WTC11 (cell line): Measurements from ENCODE around the gene FBXO15. TPM values are rescaled to one million over a fixed set of nuclear protein-coding genes. Genes with fewer than 3 reads are reported as not detected.

Source experiments
- ATAC-seq: fragments of 200-7000 bp; cut with Tn5 transposase; 2 replicates; pipeline ENCODE4 v1.10.0; 2021; ENCODE audit warnings: mild to moderate bottlenecking, moderate library complexity
- CTCF ChIA-PET: fragments of 300-600 bp; sonication (Branson Sonifier 250); formaldehyde crosslinking; loops from one replicate; lab custom pipeline; 2021; ENCODE audit warnings: antibody characterized with exemption; lab: Charles Lee
- POLR2A ChIA-PET: fragments of 350-600 bp; sonication (Branson Sonifier 250); formaldehyde crosslinking; loops from one replicate; lab custom pipeline; 2021; ENCODE audit warnings: antibody characterized with exemption; lab: Charles Lee
- DNase-seq: peaks from one replicate; pipeline ENCODE4 v3.0.0; 2021; ENCODE audit warnings: low spot score
- H3K27ac Mint-ChIP-seq: 2 replicates; pipeline ENCODE4 v1.8.0; 2021; ENCODE audit warnings: mixed read lengths
- H3K27me3 Mint-ChIP-seq: 2 replicates; pipeline ENCODE4 v1.8.0; 2021; ENCODE audit warnings: low read depth, mild to moderate bottlenecking, moderate library complexity, mixed read lengths
- H3K36me3 Mint-ChIP-seq: 2 replicates; pipeline ENCODE4 v1.8.0; 2021; ENCODE audit warnings: mixed read lengths
- H3K4me1 Mint-ChIP-seq: 2 replicates; pipeline ENCODE4 v1.8.0; 2022; ENCODE audit warnings: mixed read lengths
- H3K4me3 Mint-ChIP-seq: 2 replicates; pipeline ENCODE4 v1.8.0; 2021; ENCODE audit warnings: mild to moderate bottlenecking, moderate library complexity, mixed read lengths
- H3K9me3 Mint-ChIP-seq: 2 replicates; pipeline ENCODE4 v1.8.0; 2021; ENCODE audit warnings: mixed read lengths
- CDX4 ChIP-seq: fragments of 250-450 bp; sonication (Bioruptor Pico); IDR thresholded peaks from 2 replicates; pipeline ENCODE4 v1.9.0; 2021; ENCODE audit warnings: moderate library complexity, mild to moderate bottlenecking, inconsistent platforms, borderline replicate concordance
- CREM ChIP-seq: sonication (generic); formaldehyde crosslinking; IDR thresholded peaks from 2 replicates; pipeline ENCODE4 v1.8.1; 2022; ENCODE audit warnings: mild to moderate bottlenecking, missing genetic modification reagents, moderate library complexity
- ELF4 ChIP-seq: sonication (generic); formaldehyde crosslinking; IDR thresholded peaks from 2 replicates; pipeline ENCODE4 v1.8.1; 2022; ENCODE audit warnings: low read depth, mild to moderate bottlenecking, moderate library complexity, missing genetic modification reagents
- ESRRA ChIP-seq: sonication (generic); formaldehyde crosslinking; IDR thresholded peaks from 2 replicates; pipeline ENCODE4 v1.8.1; 2022; ENCODE audit warnings: mild to moderate bottlenecking, missing genetic modification reagents, borderline replicate concordance
- FOXJ3 ChIP-seq: sonication (generic); formaldehyde crosslinking; IDR thresholded peaks from 2 replicates; pipeline ENCODE4 v1.9.0; 2021; ENCODE audit warnings: missing genetic modification reagents, mild to moderate bottlenecking, borderline replicate concordance
- FOXK1 ChIP-seq: sonication (generic); formaldehyde crosslinking; IDR thresholded peaks from 2 replicates; pipeline ENCODE4 v1.8.0; 2022; ENCODE audit warnings: mild to moderate bottlenecking, moderate library complexity, missing genetic modification reagents
- FOXP4 ChIP-seq: sonication (generic); formaldehyde crosslinking; IDR thresholded peaks from 2 replicates; pipeline ENCODE4 v1.8.0; 2022; ENCODE audit warnings: mild to moderate bottlenecking, missing genetic modification reagents
- GTF2I ChIP-seq: fragments of 250-450 bp; sonication (Bioruptor Pico); conservative IDR thresholded peaks from 2 replicates; pipeline ENCODE4 v1.4.0; 2021; ENCODE audit warnings: mild to moderate bottlenecking
- JUN ChIP-seq: sonication (generic); formaldehyde crosslinking; IDR thresholded peaks from 2 replicates; pipeline ENCODE4 v1.8.0; 2023; ENCODE audit warnings: mild to moderate bottlenecking, missing genetic modification reagents
- MYBL2 ChIP-seq: sonication (generic); formaldehyde crosslinking; IDR thresholded peaks from 2 replicates; pipeline ENCODE4 v1.8.1; 2023; ENCODE audit warnings: mild to moderate bottlenecking, moderate library complexity, missing genetic modification reagents
- OVOL2 ChIP-seq: fragments of 250-450 bp; sonication (Bioruptor Pico); IDR thresholded peaks from 2 replicates; pipeline ENCODE4 v1.9.0; 2021; ENCODE audit warnings: mild to moderate bottlenecking, borderline replicate concordance
- SOX15 ChIP-seq: fragments of 250-450 bp; sonication (Bioruptor Pico); IDR thresholded peaks from 2 replicates; pipeline ENCODE4 v1.9.0; 2021; ENCODE audit warnings: mild to moderate bottlenecking
- SP1 ChIP-seq: sonication (generic); formaldehyde crosslinking; conservative IDR thresholded peaks from 2 replicates; pipeline ENCODE4 v1.8.1; 2022; ENCODE audit warnings: missing genetic modification reagents
- TCF7 ChIP-seq: sonication (generic); formaldehyde crosslinking; IDR thresholded peaks from 2 replicates; pipeline ENCODE4 v1.8.0; 2022; ENCODE audit warnings: mild to moderate bottlenecking, low read depth, missing genetic modification reagents, moderate library complexity
- TEAD1 ChIP-seq: sonication (generic); formaldehyde crosslinking; IDR thresholded peaks from 2 replicates; pipeline ENCODE4 v1.8.0; 2022; ENCODE audit warnings: mild to moderate bottlenecking, missing genetic modification reagents
- TP53 ChIP-seq: sonication (generic); formaldehyde crosslinking; IDR thresholded peaks from 2 replicates; pipeline ENCODE4 v1.8.1; 2023; ENCODE audit warnings: mild to moderate bottlenecking, missing genetic modification reagents
- ZBTB21 ChIP-seq: sonication (generic); formaldehyde crosslinking; IDR thresholded peaks from 2 replicates; pipeline ENCODE4 v1.8.1; 2023; ENCODE audit warnings: mild to moderate bottlenecking, missing genetic modification reagents, borderline replicate concordance
- ZNF138 ChIP-seq: sonication (generic); formaldehyde crosslinking; conservative IDR thresholded peaks from 2 replicates; pipeline ENCODE4 v1.8.1; 2022; ENCODE audit warnings: mild to moderate bottlenecking, moderate library complexity, missing genetic modification reagents
- ZNF263 ChIP-seq: sonication (generic); formaldehyde crosslinking; IDR thresholded peaks from 2 replicates; pipeline ENCODE4 v1.8.1; 2022; ENCODE audit warnings: low read depth, mild to moderate bottlenecking, moderate library complexity, missing genetic modification reagents
- ZNF317 ChIP-seq: sonication (generic); formaldehyde crosslinking; IDR thresholded peaks from 2 replicates; pipeline ENCODE4 v1.8.1; 2023; ENCODE audit warnings: low read depth, mild to moderate bottlenecking, moderate library complexity, missing genetic modification reagents, borderline replicate concordance
- ZNF423 ChIP-seq: fragments of 250-450 bp; sonication (Bioruptor Pico); IDR thresholded peaks from 2 replicates; pipeline ENCODE4 v2.1.2; 2022; ENCODE audit warnings: mild to moderate bottlenecking, moderate library complexity
- total RNA-seq: library from RNA; stranded (reverse); gene quantifications from 3 replicates; pipeline ENCODE4 v1.2.3, GENCODE V29; 2021
- TF ChIP-seq, protein P1 (sequence below): fragments of 250-450 bp; sonication (Bioruptor Pico); IDR thresholded peaks from 2 replicates; pipeline ENCODE4 v2.1.2; 2022; ENCODE audit warnings: mild to moderate bottlenecking, moderate library complexity
- TF ChIP-seq, protein P2 (sequence below): sonication (generic); formaldehyde crosslinking; IDR thresholded peaks from 2 replicates; pipeline ENCODE4 v1.8.0; 2022; ENCODE audit warnings: mild to moderate bottlenecking, missing genetic modification reagents
- TF ChIP-seq, protein P3 (sequence below): fragments of 250-450 bp; sonication (Bioruptor Pico); IDR thresholded peaks from 2 replicates; pipeline ENCODE4 v1.8.0; 2021; ENCODE audit warnings: mild to moderate bottlenecking
- TF ChIP-seq, protein P4 (sequence below): sonication (generic); formaldehyde crosslinking; conservative IDR thresholded peaks from 2 replicates; pipeline ENCODE4 v1.8.1; 2022; ENCODE audit warnings: mild to moderate bottlenecking, missing genetic modification reagents
- TF ChIP-seq, protein P5 (sequence below): fragments of 250-450 bp; sonication (Bioruptor Pico); conservative IDR thresholded peaks from 2 replicates; pipeline ENCODE4 v1.9.0; 2021; ENCODE audit warnings: mild to moderate bottlenecking
- TF ChIP-seq, protein P6 (sequence below): sonication (generic); formaldehyde crosslinking; IDR thresholded peaks from 2 replicates; pipeline ENCODE4 v1.8.1; 2023; ENCODE audit warnings: mild to moderate bottlenecking, moderate library complexity, missing genetic modification reagents

The FBXO15 gene
- total RNA-seq, 1 experiment from 2014 or later: 0.96 TPM

DNA sequence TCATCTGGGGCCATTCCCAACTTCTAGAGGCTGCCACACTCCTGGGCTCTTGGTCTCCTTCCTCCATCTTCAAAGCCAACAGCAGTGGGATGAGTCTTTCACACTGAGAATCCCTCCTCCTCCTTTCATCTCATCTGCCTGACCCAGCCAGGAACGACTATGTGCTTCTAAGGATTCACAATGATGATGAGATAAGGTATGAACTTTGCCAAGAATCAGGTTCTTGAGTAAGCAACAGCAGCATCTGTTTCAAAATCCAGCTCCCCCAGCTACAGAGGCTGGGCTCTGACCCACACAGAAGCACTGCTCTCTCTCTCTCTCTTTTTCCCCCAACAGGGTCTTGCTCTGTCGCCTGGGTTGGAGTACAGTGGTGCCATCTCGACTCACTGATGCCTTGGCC is 47.1 kb upstream of the FBXO15 start (continued):
- no peak for TF ChIP-seq FOXP4 (CRISPR knock-in tag)
- TF ChIP-seq, protein P1, sequence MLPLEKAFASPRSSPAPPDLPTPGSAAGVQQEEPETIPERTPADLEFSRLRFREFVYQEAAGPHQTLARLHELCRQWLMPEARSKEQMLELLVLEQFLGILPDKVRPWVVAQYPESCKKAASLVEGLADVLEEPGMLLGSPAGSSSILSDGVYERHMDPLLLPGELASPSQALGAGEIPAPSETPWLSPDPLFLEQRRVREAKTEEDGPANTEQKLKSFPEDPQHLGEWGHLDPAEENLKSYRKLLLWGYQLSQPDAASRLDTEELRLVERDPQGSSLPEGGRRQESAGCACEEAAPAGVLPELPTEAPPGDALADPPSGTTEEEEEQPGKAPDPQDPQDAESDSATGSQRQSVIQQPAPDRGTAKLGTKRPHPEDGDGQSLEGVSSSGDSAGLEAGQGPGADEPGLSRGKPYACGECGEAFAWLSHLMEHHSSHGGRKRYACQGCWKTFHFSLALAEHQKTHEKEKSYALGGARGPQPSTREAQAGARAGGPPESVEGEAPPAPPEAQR (CRISPR knock-in tag): no peak
- TF ChIP-seq ZNF317: no peak
- no peak for TF ChIP-seq ELF4 (CRISPR knock-in tag)
- TF ChIP-seq ESRRA (CRISPR knock-in tag): no peak
- TF ChIP-seq CDX4: no peak
- TF ChIP-seq ZBTB21 (CRISPR knock-in tag): no peak
- no peak for TF ChIP-seq GTF2I (CRISPR knock-in tag)
- TF ChIP-seq TP53: no peak
- TF ChIP-seq ZNF423: no peak
- TF ChIP-seq SOX15 (CRISPR knock-in tag): no peak
- TF ChIP-seq, protein P2, sequence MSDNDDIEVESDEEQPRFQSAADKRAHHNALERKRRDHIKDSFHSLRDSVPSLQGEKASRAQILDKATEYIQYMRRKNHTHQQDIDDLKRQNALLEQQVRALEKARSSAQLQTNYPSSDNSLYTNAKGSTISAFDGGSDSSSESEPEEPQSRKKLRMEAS: no peak
- no peak for TF ChIP-seq FOXJ3 (CRISPR knock-in tag)
- TF ChIP-seq, protein P3, sequence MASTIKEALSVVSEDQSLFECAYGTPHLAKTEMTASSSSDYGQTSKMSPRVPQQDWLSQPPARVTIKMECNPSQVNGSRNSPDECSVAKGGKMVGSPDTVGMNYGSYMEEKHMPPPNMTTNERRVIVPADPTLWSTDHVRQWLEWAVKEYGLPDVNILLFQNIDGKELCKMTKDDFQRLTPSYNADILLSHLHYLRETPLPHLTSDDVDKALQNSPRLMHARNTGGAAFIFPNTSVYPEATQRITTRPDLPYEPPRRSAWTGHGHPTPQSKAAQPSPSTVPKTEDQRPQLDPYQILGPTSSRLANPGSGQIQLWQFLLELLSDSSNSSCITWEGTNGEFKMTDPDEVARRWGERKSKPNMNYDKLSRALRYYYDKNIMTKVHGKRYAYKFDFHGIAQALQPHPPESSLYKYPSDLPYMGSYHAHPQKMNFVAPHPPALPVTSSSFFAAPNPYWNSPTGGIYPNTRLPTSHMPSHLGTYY: no peak
- TF ChIP-seq MYBL2: no peak

DNA sequence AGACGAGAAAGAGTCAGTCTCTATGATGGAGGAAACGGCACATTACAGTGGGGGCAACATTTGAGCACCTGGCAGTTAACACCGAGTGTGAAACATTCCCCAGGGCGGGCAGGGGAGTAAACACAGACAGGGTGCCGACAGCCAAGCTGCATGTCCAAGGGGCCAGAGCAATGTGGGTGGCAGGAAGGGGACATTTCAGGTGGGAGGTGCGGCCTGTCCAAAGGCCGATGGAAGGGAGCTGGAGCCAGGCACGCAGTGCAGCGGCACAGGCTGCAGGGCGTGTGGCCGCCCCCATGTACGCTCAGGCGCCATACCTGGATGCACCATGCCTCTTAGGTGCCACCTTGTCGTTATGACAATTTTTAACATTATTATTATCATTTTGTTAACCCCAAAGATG is 43.9 kb upstream of the FBXO15 start:
- POLR2A ChIA-PET: no interaction called here
- TF ChIP-seq ZNF263 (CRISPR knock-in tag): no peak
- TF ChIP-seq TCF7 (CRISPR knock-in tag): no peak
- no peak for TF ChIP-seq OVOL2 (CRISPR knock-in tag)
- no peak for TF ChIP-seq SP1 (CRISPR knock-in tag)
- TF ChIP-seq TP53: no peak
- no peak for TF ChIP-seq ZNF138 (CRISPR knock-in tag)
- TF ChIP-seq TEAD1: no peak
- TF ChIP-seq, protein P4, sequence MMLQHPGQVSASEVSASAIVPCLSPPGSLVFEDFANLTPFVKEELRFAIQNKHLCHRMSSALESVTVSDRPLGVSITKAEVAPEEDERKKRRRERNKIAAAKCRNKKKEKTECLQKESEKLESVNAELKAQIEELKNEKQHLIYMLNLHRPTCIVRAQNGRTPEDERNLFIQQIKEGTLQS: no peak
- TF ChIP-seq JUN (CRISPR knock-in tag): no peak
- no peak for TF ChIP-seq CREM
- TF ChIP-seq FOXK1 (CRISPR knock-in tag): no peak
- TF ChIP-seq GTF2I (CRISPR knock-in tag): no peak
- TF ChIP-seq, protein P5, sequence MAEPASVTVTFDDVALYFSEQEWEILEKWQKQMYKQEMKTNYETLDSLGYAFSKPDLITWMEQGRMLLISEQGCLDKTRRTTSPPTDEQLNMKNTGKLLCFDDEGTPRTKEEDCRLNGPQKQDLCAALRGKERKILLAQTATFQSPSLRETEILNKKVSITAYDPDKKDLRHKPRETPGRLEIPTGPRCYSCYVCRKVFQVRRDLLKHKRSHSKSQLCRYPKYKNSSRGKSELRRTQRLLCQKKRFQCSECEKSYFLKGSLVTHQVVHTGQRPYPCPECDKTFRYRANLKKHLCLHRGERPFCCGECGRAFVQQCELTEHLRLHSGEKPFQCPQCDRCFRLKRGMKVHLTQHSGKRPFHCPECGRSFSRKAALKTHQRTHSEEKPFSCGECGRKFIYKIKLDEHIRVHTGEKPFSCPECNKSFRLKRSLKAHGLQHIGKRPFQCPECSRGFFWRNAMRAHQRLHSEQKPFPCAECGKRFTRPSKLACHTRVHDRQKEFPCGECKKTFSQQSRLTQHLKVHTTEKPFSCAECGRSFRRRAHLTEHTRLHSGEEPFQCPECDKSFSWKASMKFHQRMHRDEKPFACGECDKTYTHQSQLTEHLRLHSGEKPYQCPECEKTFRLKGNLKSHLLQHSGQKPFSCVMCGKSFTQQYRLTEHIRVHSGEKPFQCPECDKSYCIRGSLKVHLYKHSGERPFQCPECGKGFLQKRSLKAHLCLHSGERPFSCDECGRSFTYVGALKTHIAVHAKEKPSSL (CRISPR knock-in tag): no peak
- TF ChIP-seq, protein P6, sequence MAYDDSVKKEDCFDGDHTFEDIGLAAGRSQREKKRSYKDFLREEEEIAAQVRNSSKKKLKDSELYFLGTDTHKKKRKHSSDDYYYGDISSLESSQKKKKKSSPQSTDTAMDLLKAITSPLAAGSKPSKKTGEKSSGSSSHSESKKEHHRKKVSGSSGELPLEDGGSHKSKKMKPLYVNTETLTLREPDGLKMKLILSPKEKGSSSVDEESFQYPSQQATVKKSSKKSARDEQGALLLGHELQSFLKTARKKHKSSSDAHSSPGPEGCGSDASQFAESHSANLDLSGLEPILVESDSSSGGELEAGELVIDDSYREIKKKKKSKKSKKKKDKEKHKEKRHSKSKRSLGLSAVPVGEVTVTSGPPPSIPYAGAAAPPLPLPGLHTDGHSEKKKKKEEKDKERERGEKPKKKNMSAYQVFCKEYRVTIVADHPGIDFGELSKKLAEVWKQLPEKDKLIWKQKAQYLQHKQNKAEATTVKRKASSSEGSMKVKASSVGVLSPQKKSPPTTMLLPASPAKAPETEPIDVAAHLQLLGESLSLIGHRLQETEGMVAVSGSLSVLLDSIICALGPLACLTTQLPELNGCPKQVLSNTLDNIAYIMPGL (CRISPR knock-in tag): no peak

More for the DNA sequence above, 43.9 kb upstream of the FBXO15 start:
- CTCF ChIA-PET: interaction anchor here (1.2 kb wide), 1 partner anchor 302 kb away, joined by 3 read pairs; no protein-coding TSS in a partner anchor
- Mint-ChIP-seq H3K36me3 (no peaks in the 10 kb centered on the region), H3K27me3 (no peaks in the 10 kb centered on the region), H3K27ac (no peak overlapping the region), H3K4me1 (peaks cover 16% of the 10 kb centered on the region), H3K4me3 (no peak overlapping the region), H3K9me3 (no peaks in the 10 kb centered on the region)
- DNase-seq (no peak), ATAC-seq (no peak)
